Hepatic stellate cell (primary cell): Measurements from ENCODE around the gene MTHFSD.

ENCODE experiments used
- DNase-seq: peaks from one replicate; pipeline ENCODE4 v3.0.0; 2011; ENCODE audit warnings: low spot score

Gene MTHFSD

GRCh38 chr16:86514481-86515376, 40.3 kb downstream of the MTHFSD start:
- DNase-seq = no peak

GRCh38 chr16:86513471-86514277, 41.4 kb downstream of the MTHFSD start:
- no peak for DNase-seq

GRCh38 chr16:86512860-86513470, 42.1 kb downstream of the MTHFSD start:
- peak; percentile 68 for DNase-seq

GRCh38 chr16:86512301-86512859, 42.7 kb downstream of the MTHFSD start:
- peak; percentile 57 for DNase-seq

GRCh38 chr16:86511317-86512161, 43.5 kb downstream of the MTHFSD start:
- peak; percentile 78 for DNase-seq

GRCh38 chr16:86510465-86511261, 44.4 kb downstream of the MTHFSD start, which contains the start of gene FOXF1:
FOXF1 (plus strand) TSS chr16:86510527; CDS start chr16:86510570, 43 bp downstream.
- peak; percentile 77 for DNase-seq

- peak; percentile 91 for DNase-seq
Measured at GRCh38 chr16:86509759-86510464, 45.1 kb downstream of the MTHFSD start.

GRCh38 chr16:86508947-86509758, 45.9 kb downstream of the MTHFSD start:
- DNase-seq = peak; percentile 91

GRCh38 chr16:86508028-86508946, 46.7 kb downstream of the MTHFSD start:
- DNase-seq = peak; percentile 54

GRCh38 chr16:86507173-86508027, 47.6 kb downstream of the MTHFSD start:
- DNase-seq = no peak

- DNase-seq = no peak
Measured at GRCh38 chr16:86505899-86506864, 48.9 kb downstream of the MTHFSD start.

- DNase-seq = no peak
Measured at GRCh38 chr16:86505185-86505898, 49.7 kb downstream of the MTHFSD start.

- DNase-seq = no peak
Measured at GRCh38 chr16:86504315-86505184, 50.5 kb downstream of the MTHFSD start.

- no peak for DNase-seq
Measured at GRCh38 chr16:86503830-86504229, 51.2 kb downstream of the MTHFSD start.
